Lower leg skin (tissue), 3 donors: ENCODE results near the gene MEIOB.

ENCODE experiments used
- CTCF ChIP-seq, 3 donors: fragments of 450-650 bp; IDR thresholded peaks; one replicate each; pipeline ENCODE4 v1.5.1; 2016; ENCODE audit warnings: antibody characterized with exemption in 3 of 3, mild to moderate bottlenecking in 3 of 3, moderate library complexity in 2 of 3
- POLR2A ChIP-seq, 2 donors: fragments of 450-650 bp; IDR thresholded peaks; one replicate each; pipeline ENCODE4 v1.6.1; 2016 to 2017; ENCODE audit warnings: antibody characterized with exemption in 2 of 2, mild to moderate bottlenecking in 1 of 2, moderate library complexity in 1 of 2

DNA sequence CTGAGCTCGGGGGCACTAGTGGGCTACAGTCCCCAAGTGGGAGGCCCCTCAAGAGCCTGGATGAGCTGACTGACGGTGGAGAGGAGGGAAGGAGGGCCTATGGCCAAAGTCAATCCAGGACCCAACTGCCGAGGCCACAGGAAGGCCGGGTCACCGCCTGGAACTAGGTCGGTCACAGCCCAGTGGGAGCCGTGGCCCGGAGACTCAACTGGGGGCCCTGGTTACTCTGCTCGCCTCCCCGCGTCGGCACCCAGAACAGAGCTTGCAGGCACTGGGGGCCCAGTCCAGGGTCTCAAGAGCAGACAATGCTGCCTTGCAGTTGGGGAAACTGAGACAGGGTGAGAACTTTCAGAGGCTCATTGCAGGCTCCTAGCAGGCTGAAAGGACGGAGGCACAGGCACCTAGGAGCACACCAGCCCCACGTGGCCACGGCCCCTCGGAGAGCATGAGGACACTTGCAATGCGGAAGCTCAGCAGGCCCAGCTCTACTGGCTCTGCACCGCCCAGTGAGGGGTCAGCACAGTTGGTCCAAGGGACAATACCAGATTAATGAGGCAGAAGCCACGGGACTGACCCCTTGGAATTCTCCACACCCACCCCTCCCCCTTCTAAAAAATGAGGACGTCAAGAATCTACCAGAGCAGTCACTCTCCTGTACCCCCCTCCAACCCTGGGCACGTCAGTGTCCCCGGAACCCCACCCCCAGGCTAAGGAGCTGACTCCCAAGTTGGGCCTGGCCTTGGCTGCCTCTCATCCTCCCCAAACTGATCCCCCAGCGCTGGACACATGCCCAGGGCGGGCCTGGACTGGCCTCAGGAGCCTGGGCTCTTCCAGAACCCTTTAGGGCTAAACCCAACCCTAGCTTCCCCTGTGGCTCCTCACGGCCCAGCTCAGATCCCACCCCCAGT lies 44.0 kb upstream of the MEIOB start:
- TF ChIP-seq CTCF (IDR thresholded peaks at IDR 0.05) (no peak), POLR2A (IDR thresholded peaks at IDR 0.05) (no peak)
